ENCODE results near the gene PRDM16.

DNA sequence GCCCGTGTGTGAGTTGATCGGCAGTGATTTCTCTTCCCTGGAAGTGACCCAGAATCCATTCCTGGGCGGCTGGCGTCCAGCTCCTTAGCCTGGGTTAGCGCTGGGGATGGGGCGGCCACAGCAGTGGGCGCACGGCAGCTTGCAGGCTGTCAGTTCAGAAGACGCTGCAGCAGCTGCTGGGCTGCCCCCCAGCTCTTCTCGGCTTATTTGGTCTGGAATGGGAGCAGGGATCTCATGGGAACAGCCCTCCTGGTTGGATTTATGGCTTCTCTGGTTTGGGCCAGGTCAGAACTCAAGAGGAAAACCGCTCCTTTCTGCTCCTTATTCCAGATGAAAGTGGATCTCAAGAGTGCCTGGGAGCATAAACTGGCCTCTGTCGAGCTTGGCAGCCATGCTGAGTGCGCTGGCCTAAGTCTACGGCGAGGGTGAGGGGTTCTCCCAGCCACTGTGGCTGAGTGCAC is 148.2 kb downstream of the PRDM16 start:
- TF ChIP-seq CEBPB (IDR thresholded peaks at IDR 0.05) (no peak), TFCP2L1 (CRISPR knock-in tag; IDR thresholded peaks at IDR 0.05) (no peak), CHD2 (IDR thresholded peaks at IDR 0.05; ENCODE audit: low read length, partially characterized antibody) (no peak), HDAC2 (IDR thresholded peaks at IDR 0.05) (no peak), SMC3 (IDR thresholded peaks at IDR 0.05) (no peak), FOSL2 (IDR thresholded peaks at IDR 0.05) (no peak), FOSL2 (CRISPR knock-in tag; IDR thresholded peaks at IDR 0.05) (no peak), MAZ (IDR thresholded peaks at IDR 0.05; ENCODE audit: borderline replicate concordance, low read depth, low read length) (no peak), ZFP36 (IDR thresholded peaks at IDR 0.05; ENCODE audit: borderline replicate concordance, partially characterized antibody) (no peak), PHF8 (IDR thresholded peaks at IDR 0.05; ENCODE audit: borderline replicate concordance, low read depth) (no peak), JUNB (IDR thresholded peaks at IDR 0.05) (no peak), JUN (IDR thresholded peaks at IDR 0.05) (no peak)
- TF ChIP-seq, protein P1, sequence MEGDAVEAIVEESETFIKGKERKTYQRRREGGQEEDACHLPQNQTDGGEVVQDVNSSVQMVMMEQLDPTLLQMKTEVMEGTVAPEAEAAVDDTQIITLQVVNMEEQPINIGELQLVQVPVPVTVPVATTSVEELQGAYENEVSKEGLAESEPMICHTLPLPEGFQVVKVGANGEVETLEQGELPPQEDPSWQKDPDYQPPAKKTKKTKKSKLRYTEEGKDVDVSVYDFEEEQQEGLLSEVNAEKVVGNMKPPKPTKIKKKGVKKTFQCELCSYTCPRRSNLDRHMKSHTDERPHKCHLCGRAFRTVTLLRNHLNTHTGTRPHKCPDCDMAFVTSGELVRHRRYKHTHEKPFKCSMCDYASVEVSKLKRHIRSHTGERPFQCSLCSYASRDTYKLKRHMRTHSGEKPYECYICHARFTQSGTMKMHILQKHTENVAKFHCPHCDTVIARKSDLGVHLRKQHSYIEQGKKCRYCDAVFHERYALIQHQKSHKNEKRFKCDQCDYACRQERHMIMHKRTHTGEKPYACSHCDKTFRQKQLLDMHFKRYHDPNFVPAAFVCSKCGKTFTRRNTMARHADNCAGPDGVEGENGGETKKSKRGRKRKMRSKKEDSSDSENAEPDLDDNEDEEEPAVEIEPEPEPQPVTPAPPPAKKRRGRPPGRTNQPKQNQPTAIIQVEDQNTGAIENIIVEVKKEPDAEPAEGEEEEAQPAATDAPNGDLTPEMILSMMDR (IDR thresholded peaks at IDR 0.05): no peak
- TF ChIP-seq, protein P2, sequence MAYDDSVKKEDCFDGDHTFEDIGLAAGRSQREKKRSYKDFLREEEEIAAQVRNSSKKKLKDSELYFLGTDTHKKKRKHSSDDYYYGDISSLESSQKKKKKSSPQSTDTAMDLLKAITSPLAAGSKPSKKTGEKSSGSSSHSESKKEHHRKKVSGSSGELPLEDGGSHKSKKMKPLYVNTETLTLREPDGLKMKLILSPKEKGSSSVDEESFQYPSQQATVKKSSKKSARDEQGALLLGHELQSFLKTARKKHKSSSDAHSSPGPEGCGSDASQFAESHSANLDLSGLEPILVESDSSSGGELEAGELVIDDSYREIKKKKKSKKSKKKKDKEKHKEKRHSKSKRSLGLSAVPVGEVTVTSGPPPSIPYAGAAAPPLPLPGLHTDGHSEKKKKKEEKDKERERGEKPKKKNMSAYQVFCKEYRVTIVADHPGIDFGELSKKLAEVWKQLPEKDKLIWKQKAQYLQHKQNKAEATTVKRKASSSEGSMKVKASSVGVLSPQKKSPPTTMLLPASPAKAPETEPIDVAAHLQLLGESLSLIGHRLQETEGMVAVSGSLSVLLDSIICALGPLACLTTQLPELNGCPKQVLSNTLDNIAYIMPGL (CRISPR knock-in tag; IDR thresholded peaks at IDR 0.05; ENCODE audit: borderline replicate concordance): no peak
- TF ChIP-seq, protein P3, sequence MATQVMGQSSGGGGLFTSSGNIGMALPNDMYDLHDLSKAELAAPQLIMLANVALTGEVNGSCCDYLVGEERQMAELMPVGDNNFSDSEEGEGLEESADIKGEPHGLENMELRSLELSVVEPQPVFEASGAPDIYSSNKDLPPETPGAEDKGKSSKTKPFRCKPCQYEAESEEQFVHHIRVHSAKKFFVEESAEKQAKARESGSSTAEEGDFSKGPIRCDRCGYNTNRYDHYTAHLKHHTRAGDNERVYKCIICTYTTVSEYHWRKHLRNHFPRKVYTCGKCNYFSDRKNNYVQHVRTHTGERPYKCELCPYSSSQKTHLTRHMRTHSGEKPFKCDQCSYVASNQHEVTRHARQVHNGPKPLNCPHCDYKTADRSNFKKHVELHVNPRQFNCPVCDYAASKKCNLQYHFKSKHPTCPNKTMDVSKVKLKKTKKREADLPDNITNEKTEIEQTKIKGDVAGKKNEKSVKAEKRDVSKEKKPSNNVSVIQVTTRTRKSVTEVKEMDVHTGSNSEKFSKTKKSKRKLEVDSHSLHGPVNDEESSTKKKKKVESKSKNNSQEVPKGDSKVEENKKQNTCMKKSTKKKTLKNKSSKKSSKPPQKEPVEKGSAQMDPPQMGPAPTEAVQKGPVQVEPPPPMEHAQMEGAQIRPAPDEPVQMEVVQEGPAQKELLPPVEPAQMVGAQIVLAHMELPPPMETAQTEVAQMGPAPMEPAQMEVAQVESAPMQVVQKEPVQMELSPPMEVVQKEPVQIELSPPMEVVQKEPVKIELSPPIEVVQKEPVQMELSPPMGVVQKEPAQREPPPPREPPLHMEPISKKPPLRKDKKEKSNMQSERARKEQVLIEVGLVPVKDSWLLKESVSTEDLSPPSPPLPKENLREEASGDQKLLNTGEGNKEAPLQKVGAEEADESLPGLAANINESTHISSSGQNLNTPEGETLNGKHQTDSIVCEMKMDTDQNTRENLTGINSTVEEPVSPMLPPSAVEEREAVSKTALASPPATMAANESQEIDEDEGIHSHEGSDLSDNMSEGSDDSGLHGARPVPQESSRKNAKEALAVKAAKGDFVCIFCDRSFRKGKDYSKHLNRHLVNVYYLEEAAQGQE (IDR thresholded peaks at IDR 0.05): no peak

Measured in A549 (cell line).